ENCODE results near the gene PSME3IP1.
"Not testable (repeated sequence)": the region's sequence is repeated elsewhere in the genome, so short reads cannot be mapped to it uniquely, and the experiment has no call there.

PSME3IP1 gene

GRCh38 chr16:57188711-57189002 is 2.8 kb upstream of the PSME3IP1 start:
- H3K36me3 ChIP-seq (ENCODE audit: insufficient read depth, low read length): no peaks in the 10 kb centered on the region
- no peaks in the 10 kb centered on the region for H3K27me3 ChIP-seq (ENCODE audit: insufficient read depth, low read length, poor library complexity, severe bottlenecking)
- peak overlapping the region; percentile 34 for H3K4me3 ChIP-seq (ENCODE audit: low read length, poor library complexity, severe bottlenecking)
- H3K9me3 ChIP-seq (ENCODE audit: insufficient read depth, low read depth, low read length): no peaks in the 10 kb centered on the region
- H3K79me2 ChIP-seq (ENCODE audit: insufficient read depth, low read length): peaks cover 96% of the 10 kb centered on the region
- no peak overlapping the region for H2AFZ ChIP-seq (ENCODE audit: low read length)
- H4K20me1 ChIP-seq (ENCODE audit: insufficient read depth, low read length, poor library complexity, severe bottlenecking): peaks cover 52% of the 10 kb centered on the region
- TF ChIP-seq CTCF (conservative IDR thresholded peaks at IDR 0.05; ENCODE audit: low read length) (no peak), EZH2phosphoT487 (IDR thresholded peaks at IDR 0.05; ENCODE audit: borderline replicate concordance) (no peak)
- no peaks in the 10 kb centered on the region for H3F3A ChIP-seq (ENCODE audit: low read depth)
- H3K4me2 ChIP-seq (ENCODE audit: low read depth, low read length, poor library complexity, severe bottlenecking): peak overlapping the region; percentile 87
- H3K9me2 ChIP-seq (replicated peaks; ENCODE audit: low read depth, low read length): no peaks in the 10 kb centered on the region
- no peak overlapping the region for H3K9ac ChIP-seq (ENCODE audit: low read depth, low read length, poor library complexity, severe bottlenecking)
- peaks cover 50% of the 10 kb centered on the region for H3K4me1 ChIP-seq (ENCODE audit: insufficient read depth, low read length, poor library complexity, severe bottlenecking)

GRCh38 chr16:57187902-57188710 is 2.3 kb upstream of the PSME3IP1 start:
- H3K36me3 ChIP-seq (ENCODE audit: insufficient read depth, low read length); H2AFZ ChIP-seq (ENCODE audit: low read length); H3F3A ChIP-seq (ENCODE audit: low read depth); H3K9me2 ChIP-seq (replicated peaks; ENCODE audit: low read depth, low read length); H3K27me3 ChIP-seq (ENCODE audit: insufficient read depth, low read length, poor library complexity, severe bottlenecking); H3K9me3 ChIP-seq (ENCODE audit: insufficient read depth, low read depth, low read length): not testable (repeated sequence)
- peak overlapping the region; percentile 93 for H3K9ac ChIP-seq (ENCODE audit: low read depth, low read length, poor library complexity, severe bottlenecking)
- H4K20me1 ChIP-seq (ENCODE audit: insufficient read depth, low read length, poor library complexity, severe bottlenecking): peaks cover 54% of the 10 kb centered on the region
- peaks cover 96% of the 10 kb centered on the region for H3K79me2 ChIP-seq (ENCODE audit: insufficient read depth, low read length)
- peak overlapping the region; percentile 87 for H3K4me2 ChIP-seq (ENCODE audit: low read depth, low read length, poor library complexity, severe bottlenecking)
- H3K4me3 ChIP-seq (ENCODE audit: low read length, poor library complexity, severe bottlenecking): peak overlapping the region; percentile 94
- H3K4me1 ChIP-seq (ENCODE audit: insufficient read depth, low read length, poor library complexity, severe bottlenecking): peaks cover 55% of the 10 kb centered on the region

- H3K79me2 ChIP-seq (ENCODE audit: insufficient read depth, low read length): peaks cover 96% of the 10 kb centered on the region
- H3K27me3 ChIP-seq (ENCODE audit: insufficient read depth, low read length, poor library complexity, severe bottlenecking): no peaks in the 10 kb centered on the region
- no peaks in the 10 kb centered on the region for H3F3A ChIP-seq (ENCODE audit: low read depth)
- peak overlapping the region; percentile 87 for H3K4me2 ChIP-seq (ENCODE audit: low read depth, low read length, poor library complexity, severe bottlenecking)
- H2AFZ ChIP-seq (ENCODE audit: low read length): peak overlapping the region; percentile 79
- TF ChIP-seq EZH2phosphoT487 (IDR thresholded peaks at IDR 0.05; ENCODE audit: borderline replicate concordance): no peak
- TF ChIP-seq CTCF (conservative IDR thresholded peaks at IDR 0.05; ENCODE audit: low read length): no peak
- H3K9ac ChIP-seq (ENCODE audit: low read depth, low read length, poor library complexity, severe bottlenecking): peak overlapping the region; percentile 93
- H3K4me1 ChIP-seq (ENCODE audit: insufficient read depth, low read length, poor library complexity, severe bottlenecking): peaks cover 58% of the 10 kb centered on the region
- peak overlapping the region; percentile 94 for H3K4me3 ChIP-seq (ENCODE audit: low read length, poor library complexity, severe bottlenecking)
- no peaks in the 10 kb centered on the region for H3K9me2 ChIP-seq (replicated peaks; ENCODE audit: low read depth, low read length)
- no peaks in the 10 kb centered on the region for H3K9me3 ChIP-seq (ENCODE audit: insufficient read depth, low read depth, low read length)
- peaks cover 47% of the 10 kb centered on the region for H4K20me1 ChIP-seq (ENCODE audit: insufficient read depth, low read length, poor library complexity, severe bottlenecking)
- H3K36me3 ChIP-seq (ENCODE audit: insufficient read depth, low read length): no peaks in the 10 kb centered on the region
These were observed 1.3 kb upstream of the PSME3IP1 start for GRCh38 chr16:57186872-57187854.
